Mesothelial cell of epicardium (in vitro differentiated cells): Measurements from ENCODE around the gene KIF20B. TPM values are rescaled to one million over a fixed set of nuclear protein-coding genes. Genes with fewer than 3 reads are reported as not detected.

ENCODE experiments used
- DNase-seq, 2 experiments: peaks; one replicate each; pipeline ENCODE4 v3.0.0; 2021; ENCODE audit warnings: low spot score in 2 of 2; ENCODE audit not compliant: unreplicated experiment in 2 of 2
- H3K27ac Mint-ChIP-seq: 2 replicates; pipeline ENCODE4 v1.8.0; 2021; ENCODE audit warnings: mixed read lengths
- H3K27me3 Mint-ChIP-seq: 2 replicates; pipeline ENCODE4 v1.8.0; 2021; ENCODE audit warnings: low read depth, mixed read lengths
- H3K36me3 Mint-ChIP-seq: 2 replicates; pipeline ENCODE4 v1.8.0; 2021; ENCODE audit warnings: mixed read lengths
- H3K4me1 Mint-ChIP-seq: 2 replicates; pipeline ENCODE4 v1.8.0; 2021; ENCODE audit warnings: mixed read lengths
- H3K4me3 Mint-ChIP-seq: 2 replicates; pipeline ENCODE4 v1.8.0; 2021; ENCODE audit warnings: mild to moderate bottlenecking, moderate library complexity, mixed read lengths
- H3K9me3 Mint-ChIP-seq: 2 replicates; pipeline ENCODE4 v1.8.0; 2021; ENCODE audit warnings: mixed read lengths
- total RNA-seq: library from RNA; stranded (reverse); gene quantifications from 3 replicates; pipeline ENCODE4 v1.2.1, GENCODE V29; 2021
- TF ChIP-seq, protein P1 (sequence below): fragments of 200-600 bp; sonication (generic); IDR thresholded peaks from one replicate; pipeline ENCODE4 v1.5.0; 2021; ENCODE audit warnings: antibody characterized with exemption; ENCODE audit not compliant: unreplicated experiment

Gene KIF20B
- total RNA-seq, 1 donor from 2014 or later = 20.4 TPM

DNA sequence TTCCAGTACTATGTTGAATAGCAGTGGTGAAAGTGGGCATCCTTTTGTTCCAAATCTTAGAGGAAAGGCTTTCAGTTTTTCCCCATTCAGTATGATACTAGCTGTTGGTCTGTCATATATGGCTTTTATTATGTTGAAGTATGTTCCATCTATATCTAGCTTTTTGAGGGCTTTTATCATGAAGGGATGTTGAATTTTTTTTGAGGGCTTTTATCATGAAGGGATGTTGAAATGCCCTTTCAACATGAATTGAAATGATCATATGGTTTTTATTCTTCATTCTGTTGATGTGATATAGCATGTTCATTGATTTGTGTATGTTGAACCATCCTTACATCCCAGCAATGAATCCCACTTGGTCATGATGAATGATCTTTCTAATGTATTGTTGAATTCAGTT is 75.3 kb downstream of the KIF20B start:
- no peak overlapping the region for H3K4me3 Mint-ChIP-seq
- no peak overlapping the region for H3K27ac Mint-ChIP-seq
- no peaks in the 10 kb centered on the region for H3K27me3 Mint-ChIP-seq
- TF ChIP-seq, protein P1, sequence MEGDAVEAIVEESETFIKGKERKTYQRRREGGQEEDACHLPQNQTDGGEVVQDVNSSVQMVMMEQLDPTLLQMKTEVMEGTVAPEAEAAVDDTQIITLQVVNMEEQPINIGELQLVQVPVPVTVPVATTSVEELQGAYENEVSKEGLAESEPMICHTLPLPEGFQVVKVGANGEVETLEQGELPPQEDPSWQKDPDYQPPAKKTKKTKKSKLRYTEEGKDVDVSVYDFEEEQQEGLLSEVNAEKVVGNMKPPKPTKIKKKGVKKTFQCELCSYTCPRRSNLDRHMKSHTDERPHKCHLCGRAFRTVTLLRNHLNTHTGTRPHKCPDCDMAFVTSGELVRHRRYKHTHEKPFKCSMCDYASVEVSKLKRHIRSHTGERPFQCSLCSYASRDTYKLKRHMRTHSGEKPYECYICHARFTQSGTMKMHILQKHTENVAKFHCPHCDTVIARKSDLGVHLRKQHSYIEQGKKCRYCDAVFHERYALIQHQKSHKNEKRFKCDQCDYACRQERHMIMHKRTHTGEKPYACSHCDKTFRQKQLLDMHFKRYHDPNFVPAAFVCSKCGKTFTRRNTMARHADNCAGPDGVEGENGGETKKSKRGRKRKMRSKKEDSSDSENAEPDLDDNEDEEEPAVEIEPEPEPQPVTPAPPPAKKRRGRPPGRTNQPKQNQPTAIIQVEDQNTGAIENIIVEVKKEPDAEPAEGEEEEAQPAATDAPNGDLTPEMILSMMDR = no peak
- H3K4me1 Mint-ChIP-seq = no peaks in the 10 kb centered on the region
- peaks cover 48% of the 10 kb centered on the region for H3K36me3 Mint-ChIP-seq
- H3K9me3 Mint-ChIP-seq = peaks cover 31% of the 10 kb centered on the region
- DNase-seq = no peak

DNA sequence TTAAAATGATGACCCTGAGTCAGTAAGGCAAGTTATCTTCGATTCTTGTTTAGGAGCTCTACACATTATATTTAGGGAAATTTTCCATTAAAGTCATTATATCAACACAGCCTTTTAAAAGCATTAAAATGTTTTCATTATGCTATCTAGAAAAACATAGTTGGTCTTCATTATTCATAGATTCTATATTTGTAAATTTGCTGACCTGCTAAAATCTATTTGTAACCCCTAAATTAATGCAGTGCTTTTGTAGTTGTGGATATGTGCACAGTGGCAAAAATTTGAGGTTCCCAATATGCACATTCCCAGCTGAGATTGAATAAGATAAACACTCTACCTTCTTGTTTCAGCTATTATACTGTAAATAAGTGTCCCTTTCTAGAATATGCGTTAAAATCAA is 81.1 kb downstream of the KIF20B start:
- Mint-ChIP-seq H3K4me1 (peaks cover 3% of the 10 kb centered on the region), H3K36me3 (peaks cover 10% of the 10 kb centered on the region), H3K9me3 (peaks cover 6% of the 10 kb centered on the region), H3K4me3 (no peak overlapping the region), H3K27me3 (no peaks in the 10 kb centered on the region), H3K27ac (no peak overlapping the region)
- TF ChIP-seq, protein P1 = no peak
- DNase-seq = no peak

DNA sequence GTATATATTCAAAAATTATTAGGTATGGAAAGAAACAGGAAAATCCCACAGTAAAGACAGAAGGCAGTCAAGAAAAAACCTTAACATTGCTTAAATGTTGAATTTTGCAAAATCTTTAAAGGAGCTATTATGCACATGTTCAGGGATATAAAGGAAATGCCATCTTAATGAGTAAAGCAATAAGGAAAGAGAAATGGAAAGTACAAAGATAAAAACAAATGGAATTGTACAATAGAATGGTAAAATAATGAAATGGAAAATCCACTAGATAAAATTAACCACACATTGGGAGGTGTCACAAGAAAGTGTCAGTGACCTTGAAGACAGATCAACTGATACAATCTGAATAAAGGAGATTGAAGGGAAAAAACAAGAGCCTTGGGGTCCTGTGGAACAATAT is 82.0 kb downstream of the KIF20B start:
- DNase-seq = no peak
- no peak overlapping the region for H3K4me3 Mint-ChIP-seq
- peaks cover 4% of the 10 kb centered on the region for H3K9me3 Mint-ChIP-seq
- peaks cover 5% of the 10 kb centered on the region for H3K36me3 Mint-ChIP-seq
- H3K27ac Mint-ChIP-seq = no peak overlapping the region
- TF ChIP-seq, protein P1 = no peak
- no peaks in the 10 kb centered on the region for H3K27me3 Mint-ChIP-seq
- peaks cover 3% of the 10 kb centered on the region for H3K4me1 Mint-ChIP-seq

GRCh38 chr10:89785095-89785494 is 83.7 kb downstream of the KIF20B start:
- Mint-ChIP-seq H3K4me3 (no peak overlapping the region), H3K4me1 (peaks cover 3% of the 10 kb centered on the region), H3K27ac (no peak overlapping the region), H3K27me3 (no peaks in the 10 kb centered on the region), H3K36me3 (no peaks in the 10 kb centered on the region), H3K9me3 (peaks cover 4% of the 10 kb centered on the region)
- DNase-seq = no peak
- TF ChIP-seq, protein P1 = no peak

GRCh38 chr10:89789188-89789877 is 87.9 kb downstream of the KIF20B start:
- peaks cover 4% of the 10 kb centered on the region for H3K9me3 Mint-ChIP-seq
- no peaks in the 10 kb centered on the region for H3K27me3 Mint-ChIP-seq
- H3K4me1 Mint-ChIP-seq = peaks cover 4% of the 10 kb centered on the region
- TF ChIP-seq, protein P1 = no peak
- no peak overlapping the region for H3K4me3 Mint-ChIP-seq
- H3K36me3 Mint-ChIP-seq = no peaks in the 10 kb centered on the region
- H3K27ac Mint-ChIP-seq = no peak overlapping the region
- DNase-seq = no peak
